GM06990 (cell line): ENCODE data around the gene CPB2.

Source experiments
- DNase-seq: peaks from one replicate; pipeline ENCODE4 v3.0.0-alpha.2; 2011; ENCODE audit not compliant: insufficient read length; ENCODE audit errors: extremely low read depth
- H3K27me3 ChIP-seq: replicated peaks from 2 replicates; pipeline ENCODE4 v1.6.0; 2011; ENCODE audit warnings: low read length; ENCODE audit not compliant: control insufficient read depth, insufficient read depth
- H3K36me3 ChIP-seq: 2 replicates; pipeline ENCODE4 v1.5.1; 2011; ENCODE audit warnings: low read length; ENCODE audit not compliant: control insufficient read depth, insufficient read depth
- H3K4me3 ChIP-seq: replicated peaks from 2 replicates; pipeline ENCODE4 v1.5.1; 2011; ENCODE audit warnings: low read depth, mild to moderate bottlenecking, control low read depth, low read length
- TF ChIP-seq, protein P1 (sequence below): IDR thresholded peaks from 2 replicates; pipeline ENCODE4 v1.5.1; 2011; ENCODE audit warnings: low read length, control low read depth, mild to moderate bottlenecking, inconsistent platforms; ENCODE audit not compliant: insufficient read depth, poor library complexity, severe bottlenecking

Gene CPB2

DNA sequence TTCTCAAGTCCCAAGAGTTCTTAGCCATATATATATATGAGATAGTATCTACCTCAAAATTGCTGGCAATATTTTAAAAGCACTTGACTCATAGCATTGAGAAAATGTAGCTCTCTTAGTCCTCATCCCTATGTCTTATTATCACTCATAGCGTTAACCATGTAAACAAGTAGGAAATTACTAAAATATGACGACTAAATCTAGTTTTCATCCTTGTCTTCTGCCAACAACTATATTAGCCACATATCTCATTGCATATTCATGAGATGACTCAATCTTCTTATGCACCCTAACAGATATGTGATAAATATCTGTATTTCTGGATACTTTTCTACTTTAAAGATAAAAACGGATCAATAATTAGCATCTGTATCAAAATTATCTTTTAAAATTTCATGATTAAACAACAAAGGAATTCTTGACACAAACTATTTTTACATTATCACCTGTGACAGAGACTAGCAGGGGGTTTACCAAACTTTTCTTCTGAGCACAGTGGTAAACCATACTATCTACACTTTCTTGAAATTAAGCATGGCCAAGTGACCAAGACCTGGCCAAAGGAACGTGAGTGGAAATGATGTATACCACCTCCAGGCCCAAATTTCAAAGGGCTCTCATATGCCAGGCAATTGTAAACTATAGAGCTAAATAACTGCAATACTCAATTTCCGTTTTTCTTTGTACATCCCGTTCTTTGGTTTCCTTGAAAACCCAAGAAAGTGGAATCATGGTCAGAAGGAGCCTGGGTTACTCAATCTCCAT lies 98.0 kb downstream of the CPB2 start:
- TF ChIP-seq, protein P1, sequence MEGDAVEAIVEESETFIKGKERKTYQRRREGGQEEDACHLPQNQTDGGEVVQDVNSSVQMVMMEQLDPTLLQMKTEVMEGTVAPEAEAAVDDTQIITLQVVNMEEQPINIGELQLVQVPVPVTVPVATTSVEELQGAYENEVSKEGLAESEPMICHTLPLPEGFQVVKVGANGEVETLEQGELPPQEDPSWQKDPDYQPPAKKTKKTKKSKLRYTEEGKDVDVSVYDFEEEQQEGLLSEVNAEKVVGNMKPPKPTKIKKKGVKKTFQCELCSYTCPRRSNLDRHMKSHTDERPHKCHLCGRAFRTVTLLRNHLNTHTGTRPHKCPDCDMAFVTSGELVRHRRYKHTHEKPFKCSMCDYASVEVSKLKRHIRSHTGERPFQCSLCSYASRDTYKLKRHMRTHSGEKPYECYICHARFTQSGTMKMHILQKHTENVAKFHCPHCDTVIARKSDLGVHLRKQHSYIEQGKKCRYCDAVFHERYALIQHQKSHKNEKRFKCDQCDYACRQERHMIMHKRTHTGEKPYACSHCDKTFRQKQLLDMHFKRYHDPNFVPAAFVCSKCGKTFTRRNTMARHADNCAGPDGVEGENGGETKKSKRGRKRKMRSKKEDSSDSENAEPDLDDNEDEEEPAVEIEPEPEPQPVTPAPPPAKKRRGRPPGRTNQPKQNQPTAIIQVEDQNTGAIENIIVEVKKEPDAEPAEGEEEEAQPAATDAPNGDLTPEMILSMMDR: no peak
- Histone ChIP-seq H3K36me3 (peaks cover 2% of the 10 kb centered on the region), H3K4me3 (no peak overlapping the region), H3K27me3 (no peaks in the 10 kb centered on the region)
- no peak for DNase-seq

DNA sequence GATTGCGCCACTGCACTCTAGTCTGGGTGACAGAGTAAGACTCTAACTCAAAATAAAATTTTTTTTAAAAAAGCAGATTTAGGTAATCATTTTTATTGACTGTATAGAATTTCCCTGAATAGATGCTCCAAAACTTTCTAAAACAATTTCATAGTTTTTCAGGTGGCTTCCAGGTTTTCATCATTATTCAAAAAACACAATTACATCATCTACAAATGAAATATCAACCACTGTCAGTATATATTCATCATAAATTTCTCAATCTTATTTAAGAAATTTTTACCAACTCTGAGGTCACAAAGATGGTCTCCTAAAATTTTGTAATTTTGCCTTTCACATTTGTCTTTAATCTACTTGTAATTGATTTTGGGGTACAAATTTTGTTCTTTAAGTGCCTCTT lies 100.3 kb downstream of the CPB2 start:
- H3K4me3 ChIP-seq: no peak overlapping the region
- DNase-seq: no peak
- H3K36me3 ChIP-seq: peaks cover 5% of the 10 kb centered on the region
- TF ChIP-seq, protein P1: no peak
- no peaks in the 10 kb centered on the region for H3K27me3 ChIP-seq
